Activated CD8-positive, alpha-beta T cell treated with anti-CD3 and anti-CD28 coated beads for 36 hours (primary cell): Measurements from ENCODE around the gene PTPRR. TPM values are rescaled to one million over a fixed set of nuclear protein-coding genes. Genes with fewer than 3 reads are reported as not detected.

Experiments used
- ATAC-seq: fragments of 200-7000 bp; cut with Tn5 transposase; one replicate; pipeline ENCODE4 v1.10.0; 2021; ENCODE audit warnings: mild to moderate bottlenecking, moderate library complexity
- CTCF ChIA-PET: fragments of 350-600 bp; sonication (Branson Sonifier 250); formaldehyde crosslinking; loops from one replicate; lab custom pipeline; 2021; ENCODE audit warnings: antibody characterized with exemption; lab: Charles Lee
- POLR2A ChIA-PET: fragments of 350-600 bp; sonication (Branson Sonifier 250); formaldehyde crosslinking; loops from one replicate; lab custom pipeline; 2021; ENCODE audit warnings: antibody characterized with exemption; lab: Charles Lee
- DNase-seq: peaks from one replicate; pipeline ENCODE4 v3.0.0-alpha.2; 2020
- H3K27ac Mint-ChIP-seq: one replicate; pipeline ENCODE4 v1.8.0; 2021; ENCODE audit warnings: mild to moderate bottlenecking, mixed read lengths
- H3K27me3 Mint-ChIP-seq: one replicate; pipeline ENCODE4 v1.8.0; 2021; ENCODE audit warnings: mixed read lengths
- H3K36me3 Mint-ChIP-seq: one replicate; pipeline ENCODE4 v1.8.0; 2021; ENCODE audit warnings: low read depth, mixed read lengths
- H3K4me1 Mint-ChIP-seq: one replicate; pipeline ENCODE4 v1.8.0; 2021; ENCODE audit warnings: low read depth, mixed read lengths
- H3K4me3 Mint-ChIP-seq: one replicate; pipeline ENCODE4 v1.8.0; 2021; ENCODE audit warnings: mild to moderate bottlenecking, moderate library complexity, mixed read lengths
- H3K9me3 Mint-ChIP-seq: one replicate; pipeline ENCODE4 v1.8.0; 2021; ENCODE audit warnings: mixed read lengths
- CTCF ChIP-seq: fragments of 200-600 bp; IDR thresholded peaks from one replicate; pipeline ENCODE4 v1.8.0; 2022; ENCODE audit warnings: antibody characterized with exemption, mild to moderate bottlenecking
- intact Hi-C: fragments of 100-400 bp; cut with micrococcal nuclease; formaldehyde crosslinking; loops from one replicate; pipeline ENCODE4 v1.10.0; 2022
- total RNA-seq, 2 experiments: library from RNA; stranded (reverse); gene quantifications; one replicate each; pipeline ENCODE4 v1.2.3, GENCODE V29; 2021

PTPRR gene
- total RNA-seq, 2 experiments from 2014 or later: not detected

GRCh38 chr12:70785896-70786295, 134.6 kb downstream of the PTPRR start:
- DNase-seq: no peak
- no peak overlapping the region for H3K4me3 Mint-ChIP-seq
- H3K27me3 Mint-ChIP-seq: peaks cover 1% of the 10 kb centered on the region
- TF ChIP-seq CTCF: no peak
- no peaks in the 10 kb centered on the region for H3K4me1 Mint-ChIP-seq
- H3K9me3 Mint-ChIP-seq: no peaks in the 10 kb centered on the region
- ChIA-PET POLR2A (no interaction called here), CTCF (no interaction called here)
- no peak for ATAC-seq
- no peak overlapping the region for H3K27ac Mint-ChIP-seq
- no peaks in the 10 kb centered on the region for H3K36me3 Mint-ChIP-seq
- intact Hi-C loops: no loop called here

GRCh38 chr12:70784042-70784668, 136.4 kb downstream of the PTPRR start:
- Mint-ChIP-seq H3K36me3 (no peaks in the 10 kb centered on the region), H3K27ac (no peak overlapping the region), H3K4me1 (no peaks in the 10 kb centered on the region), H3K27me3 (peaks cover 3% of the 10 kb centered on the region), H3K9me3 (no peaks in the 10 kb centered on the region), H3K4me3 (no peak overlapping the region)
- DNase-seq (no peak), ATAC-seq (no peak)
- no peak for TF ChIP-seq CTCF
- POLR2A ChIA-PET: no interaction called here
- CTCF ChIA-PET: no interaction called here
- intact Hi-C loops: no loop called here

- ATAC-seq (no peak), DNase-seq (no peak)
- no peaks in the 10 kb centered on the region for H3K36me3 Mint-ChIP-seq
- peaks cover 3% of the 10 kb centered on the region for H3K27me3 Mint-ChIP-seq
- H3K4me3 Mint-ChIP-seq: no peak overlapping the region
- POLR2A ChIA-PET: no interaction called here
- no peak overlapping the region for H3K27ac Mint-ChIP-seq
- CTCF ChIA-PET: no interaction called here
- no peaks in the 10 kb centered on the region for H3K4me1 Mint-ChIP-seq
- intact Hi-C loops: no loop called here
- TF ChIP-seq CTCF: no peak
- no peaks in the 10 kb centered on the region for H3K9me3 Mint-ChIP-seq
These were observed 137.1 kb downstream of the PTPRR start for GRCh38 chr12:70783455-70783854.

- ChIA-PET CTCF (no interaction called here), POLR2A (no interaction called here)
- no peak overlapping the region for H3K27ac Mint-ChIP-seq
- H3K9me3 Mint-ChIP-seq: no peaks in the 10 kb centered on the region
- ATAC-seq (no peak), DNase-seq (no peak)
- no peaks in the 10 kb centered on the region for H3K36me3 Mint-ChIP-seq
- H3K27me3 Mint-ChIP-seq: peaks cover 1% of the 10 kb centered on the region
- no peak overlapping the region for H3K4me3 Mint-ChIP-seq
- H3K4me1 Mint-ChIP-seq: no peaks in the 10 kb centered on the region
- intact Hi-C loops: no loop called here
- TF ChIP-seq CTCF: no peak
These were observed 141.3 kb downstream of the PTPRR start for GRCh38 chr12:70779250-70779649.

- no peak for TF ChIP-seq CTCF
- Mint-ChIP-seq H3K27ac (no peak overlapping the region), H3K9me3 (no peaks in the 10 kb centered on the region), H3K4me1 (no peaks in the 10 kb centered on the region), H3K4me3 (no peak overlapping the region), H3K36me3 (no peaks in the 10 kb centered on the region), H3K27me3 (no peaks in the 10 kb centered on the region)
- ChIA-PET POLR2A (interaction anchor here (0.5 kb wide), 1 partner anchor 561 kb away, joined by 3 read pairs; no protein-coding TSS in a partner anchor), CTCF (interaction anchor here (1.2 kb wide), 1 partner anchor 15 kb away, joined by 3 read pairs; no protein-coding TSS in a partner anchor)
- no peak for DNase-seq
- ATAC-seq: no peak
- intact Hi-C loops: no loop called here
These were observed 146.5 kb downstream of the PTPRR start for GRCh38 chr12:70774055-70774454.
